Activated CD4-positive, alpha-beta T cell treated with anti-CD3 and anti-CD28 coated beads, Interleukin-10, Interleukin-2, amounts not matched to agents 100 ng/mL and 50 ng/mL, durations not matched to agents 16 hours and 8 hours (primary cell): Measurements from ENCODE around the gene POLR2E.
A peak's percentile ranks its signal among the peaks of the same experiment; 100 is the strongest.

Experiments
- DNase-seq: peaks from one replicate; pipeline ENCODE4 v3.0.0-alpha.2; 2020

POLR2E gene

GRCh38 chr19:1109697-1110671, 14.8 kb upstream of the POLR2E start:
- no peak for DNase-seq

GRCh38 chr19:1109032-1109551, 13.9 kb upstream of the POLR2E start:
- no peak for DNase-seq

GRCh38 chr19:1108291-1109031, 13.3 kb upstream of the POLR2E start:
- no peak for DNase-seq

- DNase-seq, result no peak
Observed at GRCh38 chr19:1107661-1108261, 12.6 kb upstream of the POLR2E start.

- no peak for DNase-seq
Observed at GRCh38 chr19:1106841-1107660, 11.9 kb upstream of the POLR2E start.

GRCh38 chr19:1105873-1106840, 11.0 kb upstream of the POLR2E start:
- no peak for DNase-seq

DNA sequence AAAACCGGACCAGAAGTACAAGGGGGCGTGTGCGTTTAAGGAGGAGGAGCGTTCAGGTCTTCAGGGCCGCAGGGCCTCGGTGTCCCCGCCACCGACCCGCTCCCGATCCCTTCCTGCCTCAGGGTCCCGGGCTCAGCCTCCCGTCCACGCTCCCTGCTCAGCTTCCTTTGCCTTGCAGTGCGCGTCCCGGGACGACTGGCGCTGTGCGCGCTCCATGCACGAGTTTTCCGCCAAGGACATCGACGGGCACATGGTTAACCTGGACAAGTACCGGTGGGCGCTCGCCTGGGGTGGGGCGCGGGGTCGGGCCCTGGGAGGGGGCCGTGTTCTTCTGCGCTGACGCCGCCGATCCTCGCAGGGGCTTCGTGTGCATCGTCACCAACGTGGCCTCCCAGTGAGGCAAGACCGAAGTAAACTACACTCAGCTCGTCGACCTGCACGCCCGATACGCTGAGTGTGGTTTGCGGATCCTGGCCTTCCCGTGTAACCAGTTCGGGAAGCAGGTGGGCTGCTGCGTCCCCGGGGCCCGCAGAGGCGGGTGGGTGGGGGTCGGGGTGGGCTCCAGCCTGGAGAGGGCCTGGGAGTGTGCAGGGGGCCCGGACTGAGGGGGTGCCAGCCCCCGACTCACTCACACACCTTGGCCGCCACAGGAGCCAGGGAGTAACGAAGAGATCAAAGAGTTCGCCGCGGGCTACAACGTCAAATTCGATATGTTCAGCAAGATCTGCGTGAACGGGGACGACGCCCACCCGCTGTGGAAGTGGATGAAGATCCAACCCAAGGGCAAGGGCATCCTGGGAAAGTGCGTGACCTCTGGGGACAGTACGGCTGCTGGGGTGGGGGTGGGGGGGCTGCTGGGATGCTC, 10.1 kb upstream of the POLR2E start:
- DNase-seq, result no peak

- peak; percentile 73 for DNase-seq
Observed at GRCh38 chr19:1104311-1105007, 9.3 kb upstream of the POLR2E start.

DNA sequence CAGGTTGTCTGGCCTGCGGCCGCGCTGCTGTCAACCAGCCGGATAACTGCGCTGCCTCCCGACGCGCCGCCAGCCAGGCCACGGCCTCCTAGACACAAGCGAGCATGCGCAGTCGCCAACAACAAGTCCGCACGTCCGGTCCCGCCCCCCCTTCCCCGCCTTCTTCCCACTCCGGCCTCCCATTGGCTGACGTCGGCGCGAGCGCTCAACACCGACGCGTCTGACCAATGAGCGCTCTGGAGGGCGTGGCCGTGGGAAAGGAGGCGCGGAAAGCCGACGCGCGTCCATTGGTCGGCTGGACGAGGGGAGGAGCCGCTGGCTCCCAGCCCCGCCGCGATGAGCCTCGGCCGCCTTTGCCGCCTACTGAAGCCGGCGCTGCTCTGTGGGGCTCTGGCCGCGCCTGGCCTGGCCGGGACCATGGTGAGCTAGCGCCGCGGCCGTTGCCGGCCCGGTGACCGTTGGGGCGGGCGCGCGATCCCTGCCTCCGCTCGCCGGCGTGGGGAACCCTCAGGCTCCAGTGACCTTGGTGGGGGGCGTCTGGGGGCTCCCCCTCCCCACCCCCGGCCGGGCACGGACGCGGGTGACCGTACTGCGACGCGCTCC, 8.6 kb upstream of the POLR2E start, which contains the start of gene GPX4:
TSS of gene GPX4 (plus strand) at position 287 of the 603 bp plus-strand sequence. CDS start at position 337, 50 bp downstream.
- DNase-seq, result peak; percentile 99

- DNase-seq, result no peak
Observed at GRCh38 chr19:1103132-1103707, 8.0 kb upstream of the POLR2E start.

DNA sequence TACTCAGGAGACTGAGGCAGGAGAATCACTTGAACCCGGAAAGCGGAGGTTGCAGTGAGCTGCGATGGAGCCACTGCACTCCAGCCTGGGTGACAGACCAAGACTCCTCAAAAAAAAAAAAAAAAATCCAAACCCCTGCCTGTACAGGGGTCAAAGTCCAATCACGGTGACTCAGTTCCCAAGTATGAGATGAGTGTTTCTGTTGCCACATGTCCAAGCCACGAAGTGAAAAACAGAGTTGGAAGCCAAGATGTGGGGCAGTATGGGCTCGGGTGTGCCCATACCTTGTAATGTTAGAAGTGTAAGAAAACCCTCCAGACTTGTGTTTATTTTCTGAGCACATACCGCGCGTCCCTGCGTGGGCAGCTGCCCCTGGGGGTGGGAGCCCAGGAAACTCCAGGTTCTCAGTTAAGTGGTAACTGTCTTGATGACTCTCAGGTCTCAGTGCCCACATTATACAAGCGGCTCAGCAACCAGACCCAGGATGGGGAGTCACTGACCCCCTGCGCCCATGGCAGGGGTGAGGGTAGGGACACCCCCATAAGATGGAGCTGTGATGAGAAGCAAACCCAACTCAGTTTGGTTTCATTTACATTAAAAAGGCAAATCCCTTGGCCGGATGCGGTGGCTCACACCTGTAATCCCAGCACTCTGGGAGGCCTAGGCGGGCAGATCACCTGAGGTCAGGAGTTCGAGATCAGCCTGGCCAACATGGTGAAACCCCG, 7.4 kb upstream of the POLR2E start:
- peak; percentile 91 for DNase-seq

GRCh38 chr19:1101337-1101698, 6.1 kb upstream of the POLR2E start:
- DNase-seq, result no peak

DNA sequence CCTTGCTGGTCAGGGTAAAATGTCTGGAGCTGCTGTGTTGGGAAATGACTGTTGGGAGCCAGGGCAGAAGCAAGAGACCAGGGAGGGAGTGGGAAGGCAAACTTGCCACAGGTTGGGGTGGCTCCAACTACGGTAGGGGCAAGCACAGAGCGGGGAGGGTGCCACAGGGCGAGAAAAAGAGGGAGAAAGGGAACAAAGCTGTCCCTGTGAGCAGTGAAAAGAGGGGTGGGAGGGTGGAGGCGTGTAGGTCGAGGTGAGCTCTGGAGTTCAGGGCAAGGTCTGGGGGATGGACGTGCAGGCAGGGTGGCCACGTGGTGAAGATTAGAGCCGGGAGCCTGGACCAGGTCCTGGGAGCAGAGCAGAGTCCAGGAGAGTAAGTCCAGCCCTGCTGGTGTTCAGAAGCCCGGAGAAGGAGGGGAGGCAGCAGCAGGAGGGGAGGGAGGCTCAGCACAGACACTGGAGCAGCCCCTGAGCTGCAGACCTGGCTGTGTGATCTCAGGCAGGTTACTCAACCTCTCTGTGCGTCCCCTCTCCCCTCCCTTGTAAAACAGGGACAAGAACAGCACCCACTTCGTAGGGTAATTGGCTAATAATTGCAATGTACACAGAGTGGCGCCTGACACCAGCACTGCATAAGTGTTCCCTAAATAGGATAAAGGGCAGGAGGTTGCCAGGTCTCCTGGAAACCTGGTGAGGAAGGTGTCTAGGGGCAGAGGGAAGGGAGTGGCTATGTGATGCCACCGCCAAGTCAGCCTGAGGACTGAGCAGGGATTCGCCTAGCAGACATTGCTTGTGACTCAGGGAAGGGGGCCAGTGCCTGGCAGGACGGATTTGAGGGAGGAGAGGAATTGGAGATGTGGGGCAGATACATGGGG, 3.2 kb upstream of the POLR2E start:
- no peak for DNase-seq

DNA sequence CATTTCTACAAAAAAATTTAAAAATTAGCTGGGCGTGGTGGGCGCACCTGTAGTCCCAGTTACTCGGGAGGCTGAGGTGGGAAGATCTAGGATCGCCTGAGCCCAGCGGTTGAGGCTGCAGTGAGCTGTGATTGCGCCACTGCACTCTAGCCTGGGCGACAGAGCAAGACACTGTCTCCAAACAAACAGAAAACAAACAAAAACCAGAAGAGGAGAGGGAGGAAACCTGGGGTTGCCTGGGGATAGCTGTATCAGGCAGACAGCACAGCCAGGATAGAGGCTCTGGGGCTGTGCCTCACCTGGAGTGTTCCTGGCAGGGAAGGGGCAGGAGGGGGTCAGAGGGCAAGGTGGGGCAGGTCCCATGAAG, 2.6 kb upstream of the POLR2E start:
- no peak for DNase-seq

DNA sequence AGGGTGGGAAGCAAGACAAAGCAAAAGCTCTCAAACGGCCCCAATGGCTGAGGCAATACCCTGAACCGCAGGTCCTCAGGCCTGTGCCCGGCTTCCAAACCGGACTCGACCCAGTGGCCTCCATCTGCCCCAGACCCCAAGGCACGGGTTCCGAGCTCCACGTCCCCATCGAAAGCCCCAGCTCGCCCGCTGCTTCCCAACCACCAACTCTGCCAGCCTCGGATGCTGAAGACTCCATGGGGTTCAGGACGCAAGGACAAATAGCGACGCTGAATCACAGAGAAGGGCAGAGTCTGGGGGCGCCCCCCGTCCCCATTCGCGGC, 559 bp downstream of the POLR2E start:
- no peak for DNase-seq

GRCh38 chr19:1093811-1094553, 1.2 kb downstream of the POLR2E start:
- no peak for DNase-seq
